ENCODE data around the gene WNT5A.

GRCh38 chr3:55486101-55486856 lies 827 bp downstream of the WNT5A start:
- TF ChIP-seq CTCF (IDR thresholded peaks at IDR 0.05; ENCODE audit: low read length): no peak
- TF ChIP-seq EZH2 (IDR thresholded peaks at IDR 0.05; ENCODE audit: borderline replicate concordance, low read length): no peak

All from OCI-LY1 (cell line).